ENCODE data around the gene ZNF414.

DNA sequence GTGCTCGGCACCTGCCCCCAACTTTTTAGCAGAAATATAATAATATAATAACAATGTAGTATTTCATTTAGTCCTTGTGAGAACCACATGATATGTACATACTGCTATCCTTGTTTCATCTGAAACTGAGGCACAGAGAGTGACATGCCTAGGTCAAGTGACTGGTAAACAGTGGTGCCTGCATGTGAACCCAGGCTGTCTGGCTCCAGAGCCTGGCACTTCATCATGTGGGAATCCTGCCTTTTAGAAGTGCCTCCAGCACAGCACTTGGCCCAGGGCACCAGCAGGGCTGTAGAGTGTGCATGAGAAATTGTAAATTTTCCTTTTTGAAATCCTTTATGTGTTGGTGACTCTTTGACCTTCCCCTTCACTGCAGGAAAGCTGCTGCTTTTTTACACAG, 39.0 kb downstream of the ZNF414 start:
- TF ChIP-seq, protein P1, sequence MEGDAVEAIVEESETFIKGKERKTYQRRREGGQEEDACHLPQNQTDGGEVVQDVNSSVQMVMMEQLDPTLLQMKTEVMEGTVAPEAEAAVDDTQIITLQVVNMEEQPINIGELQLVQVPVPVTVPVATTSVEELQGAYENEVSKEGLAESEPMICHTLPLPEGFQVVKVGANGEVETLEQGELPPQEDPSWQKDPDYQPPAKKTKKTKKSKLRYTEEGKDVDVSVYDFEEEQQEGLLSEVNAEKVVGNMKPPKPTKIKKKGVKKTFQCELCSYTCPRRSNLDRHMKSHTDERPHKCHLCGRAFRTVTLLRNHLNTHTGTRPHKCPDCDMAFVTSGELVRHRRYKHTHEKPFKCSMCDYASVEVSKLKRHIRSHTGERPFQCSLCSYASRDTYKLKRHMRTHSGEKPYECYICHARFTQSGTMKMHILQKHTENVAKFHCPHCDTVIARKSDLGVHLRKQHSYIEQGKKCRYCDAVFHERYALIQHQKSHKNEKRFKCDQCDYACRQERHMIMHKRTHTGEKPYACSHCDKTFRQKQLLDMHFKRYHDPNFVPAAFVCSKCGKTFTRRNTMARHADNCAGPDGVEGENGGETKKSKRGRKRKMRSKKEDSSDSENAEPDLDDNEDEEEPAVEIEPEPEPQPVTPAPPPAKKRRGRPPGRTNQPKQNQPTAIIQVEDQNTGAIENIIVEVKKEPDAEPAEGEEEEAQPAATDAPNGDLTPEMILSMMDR (IDR thresholded peaks at IDR 0.05; ENCODE audit: poor library complexity), result no peak
- TF ChIP-seq EZH2phosphoT487 (IDR thresholded peaks at IDR 0.05; ENCODE audit: low read depth, severe bottlenecking, unreplicated experiment), result no peak
- no peak for TF ChIP-seq EZH2 (IDR thresholded peaks at IDR 0.05; ENCODE audit: borderline replicate concordance)

Data from hepatocyte (in vitro differentiated cells).